Measurements from ENCODE around the gene C12orf75. TPM values are rescaled to one million over a fixed set of nuclear protein-coding genes. Genes with fewer than 3 reads are reported as not detected.

Gene C12orf75
- total RNA-seq, 1 donor from 2014 or later = 163 TPM

- no peak overlapping the region for H3K4me3 Mint-ChIP-seq (ENCODE audit: unreplicated experiment)
- no peak overlapping the region for H3K4me3 ChIP-seq (ENCODE audit: insufficient read depth, low read depth, low read length)
- H3K4me1 ChIP-seq (ENCODE audit: insufficient read depth, low read length) = no peaks in the 10 kb centered on the region
- H3K4me1 Mint-ChIP-seq (ENCODE audit: low read depth, unreplicated experiment) = peaks cover 8% of the 10 kb centered on the region
- no peak overlapping the region for H2AFZ ChIP-seq (ENCODE audit: low read depth, low read length)
- DNase-seq (ENCODE audit: low read depth) = no peak
- peaks cover 24% of the 10 kb centered on the region for H3K79me2 ChIP-seq (ENCODE audit: insufficient read depth, low read length)
- H3K36me3 Mint-ChIP-seq (ENCODE audit: low read depth, unreplicated experiment) = peaks cover 6% of the 10 kb centered on the region
- no peak overlapping the region for H3K27ac Mint-ChIP-seq (ENCODE audit: unreplicated experiment)
- H3K9ac ChIP-seq (ENCODE audit: low read length) = no peak overlapping the region
- no peaks in the 10 kb centered on the region for H3K9me3 Mint-ChIP-seq (ENCODE audit: unreplicated experiment)
- H4K20me1 ChIP-seq (ENCODE audit: insufficient read depth, low read length) = peaks cover 3% of the 10 kb centered on the region
- H3K27ac ChIP-seq (ENCODE audit: low read depth, low read length) = no peak overlapping the region
- no peak for FAIRE-seq
- no peak for TF ChIP-seq EZH2 (IDR thresholded peaks at IDR 0.05; ENCODE audit: insufficient read depth, low read length)
- TF ChIP-seq, protein P1, sequence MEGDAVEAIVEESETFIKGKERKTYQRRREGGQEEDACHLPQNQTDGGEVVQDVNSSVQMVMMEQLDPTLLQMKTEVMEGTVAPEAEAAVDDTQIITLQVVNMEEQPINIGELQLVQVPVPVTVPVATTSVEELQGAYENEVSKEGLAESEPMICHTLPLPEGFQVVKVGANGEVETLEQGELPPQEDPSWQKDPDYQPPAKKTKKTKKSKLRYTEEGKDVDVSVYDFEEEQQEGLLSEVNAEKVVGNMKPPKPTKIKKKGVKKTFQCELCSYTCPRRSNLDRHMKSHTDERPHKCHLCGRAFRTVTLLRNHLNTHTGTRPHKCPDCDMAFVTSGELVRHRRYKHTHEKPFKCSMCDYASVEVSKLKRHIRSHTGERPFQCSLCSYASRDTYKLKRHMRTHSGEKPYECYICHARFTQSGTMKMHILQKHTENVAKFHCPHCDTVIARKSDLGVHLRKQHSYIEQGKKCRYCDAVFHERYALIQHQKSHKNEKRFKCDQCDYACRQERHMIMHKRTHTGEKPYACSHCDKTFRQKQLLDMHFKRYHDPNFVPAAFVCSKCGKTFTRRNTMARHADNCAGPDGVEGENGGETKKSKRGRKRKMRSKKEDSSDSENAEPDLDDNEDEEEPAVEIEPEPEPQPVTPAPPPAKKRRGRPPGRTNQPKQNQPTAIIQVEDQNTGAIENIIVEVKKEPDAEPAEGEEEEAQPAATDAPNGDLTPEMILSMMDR (IDR thresholded peaks at IDR 0.05; ENCODE audit: insufficient read depth, low read depth, low read length) = no peak
- no peaks in the 10 kb centered on the region for H3K9me3 ChIP-seq (ENCODE audit: insufficient read depth, low read depth, low read length)
- no peaks in the 10 kb centered on the region for H3K27me3 ChIP-seq (ENCODE audit: insufficient read depth, low read length)
- no peaks in the 10 kb centered on the region for H3K27me3 Mint-ChIP-seq (ENCODE audit: low read depth, unreplicated experiment)
- no peak overlapping the region for H3K4me2 ChIP-seq (ENCODE audit: low read length)
- H3K36me3 ChIP-seq (ENCODE audit: insufficient read depth, low read length) = peaks cover 15% of the 10 kb centered on the region
Observed at GRCh38 chr12:105368047-105368646, 37.7 kb downstream of the C12orf75 start.

- Histone ChIP-seq H3K27me3 (ENCODE audit: insufficient read depth, low read length) (no peaks in the 10 kb centered on the region), H3K36me3 (ENCODE audit: insufficient read depth, low read length) (peaks cover 19% of the 10 kb centered on the region), H3K9me3 (ENCODE audit: insufficient read depth, low read depth, low read length) (no peaks in the 10 kb centered on the region), H3K79me2 (ENCODE audit: insufficient read depth, low read length) (peaks cover 20% of the 10 kb centered on the region), H3K4me2 (ENCODE audit: low read length) (no peak overlapping the region), H2AFZ (ENCODE audit: low read depth, low read length) (no peak overlapping the region), H3K4me1 (ENCODE audit: insufficient read depth, low read length) (no peaks in the 10 kb centered on the region), H3K4me3 (ENCODE audit: insufficient read depth, low read depth, low read length) (no peak overlapping the region), H3K9ac (ENCODE audit: low read length) (no peak overlapping the region), H3K27ac (ENCODE audit: low read depth, low read length) (no peak overlapping the region), H4K20me1 (ENCODE audit: insufficient read depth, low read length) (no peaks in the 10 kb centered on the region)
- FAIRE-seq (peak; percentile 88), DNase-seq (ENCODE audit: low read depth) (peak; percentile 73)
- peaks cover 8% of the 10 kb centered on the region for H3K4me1 Mint-ChIP-seq (ENCODE audit: low read depth, unreplicated experiment)
- H3K36me3 Mint-ChIP-seq (ENCODE audit: low read depth, unreplicated experiment) = peaks cover 6% of the 10 kb centered on the region
- H3K9me3 Mint-ChIP-seq (ENCODE audit: unreplicated experiment) = no peaks in the 10 kb centered on the region
- H3K4me3 Mint-ChIP-seq (ENCODE audit: unreplicated experiment) = no peak overlapping the region
- peak overlapping the region; percentile 15 for H3K27ac Mint-ChIP-seq (ENCODE audit: unreplicated experiment)
- H3K27me3 Mint-ChIP-seq (ENCODE audit: low read depth, unreplicated experiment) = no peaks in the 10 kb centered on the region
- no peak for TF ChIP-seq EZH2 (IDR thresholded peaks at IDR 0.05; ENCODE audit: insufficient read depth, low read length)
- TF ChIP-seq, protein P1 (IDR thresholded peaks at IDR 0.05; ENCODE audit: insufficient read depth, low read depth, low read length) = peak; percentile 21
Observed at GRCh38 chr12:105369014-105369413, 38.5 kb downstream of the C12orf75 start.

DNA sequence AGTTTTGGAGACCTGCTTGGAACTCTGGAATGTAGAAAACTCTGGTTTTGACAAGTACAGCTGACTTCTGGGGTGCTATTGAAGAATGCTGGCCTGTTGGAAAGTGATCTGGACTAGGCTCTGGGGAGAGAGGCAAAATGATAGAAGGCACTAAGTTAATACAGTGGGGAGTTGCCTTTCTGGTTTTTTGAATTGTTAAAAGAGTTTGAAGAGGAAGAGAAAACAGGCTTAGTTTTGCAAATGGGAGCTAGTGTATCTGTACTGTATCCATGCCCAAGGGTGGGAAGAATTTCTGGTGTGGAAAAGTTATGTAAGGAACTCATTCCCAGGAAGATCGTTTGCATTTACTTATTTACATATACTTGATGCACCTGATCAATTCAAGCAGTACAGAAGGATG is 43.8 kb downstream of the C12orf75 start:
- no peak overlapping the region for H2AFZ ChIP-seq (ENCODE audit: low read depth, low read length)
- no peak overlapping the region for H3K4me2 ChIP-seq (ENCODE audit: low read length)
- H3K27ac ChIP-seq (ENCODE audit: low read depth, low read length) = no peak overlapping the region
- H3K27me3 ChIP-seq (ENCODE audit: insufficient read depth, low read length) = no peaks in the 10 kb centered on the region
- Mint-ChIP-seq H3K27me3 (ENCODE audit: low read depth, unreplicated experiment) (no peaks in the 10 kb centered on the region), H3K4me1 (ENCODE audit: low read depth, unreplicated experiment) (no peaks in the 10 kb centered on the region), H3K4me3 (ENCODE audit: unreplicated experiment) (no peak overlapping the region), H3K36me3 (ENCODE audit: low read depth, unreplicated experiment) (peaks cover 3% of the 10 kb centered on the region), H3K9me3 (ENCODE audit: unreplicated experiment) (no peaks in the 10 kb centered on the region), H3K27ac (ENCODE audit: unreplicated experiment) (no peak overlapping the region)
- no peaks in the 10 kb centered on the region for H3K4me1 ChIP-seq (ENCODE audit: insufficient read depth, low read length)
- H3K9ac ChIP-seq (ENCODE audit: low read length) = no peak overlapping the region
- H3K9me3 ChIP-seq (ENCODE audit: insufficient read depth, low read depth, low read length) = no peaks in the 10 kb centered on the region
- H3K4me3 ChIP-seq (ENCODE audit: insufficient read depth, low read depth, low read length) = no peak overlapping the region
- H3K36me3 ChIP-seq (ENCODE audit: insufficient read depth, low read length) = peaks cover 14% of the 10 kb centered on the region
- FAIRE-seq (no peak), DNase-seq (ENCODE audit: low read depth) (no peak)
- no peaks in the 10 kb centered on the region for H3K79me2 ChIP-seq (ENCODE audit: insufficient read depth, low read length)
- H4K20me1 ChIP-seq (ENCODE audit: insufficient read depth, low read length) = peaks cover 3% of the 10 kb centered on the region
- TF ChIP-seq, protein P1 (IDR thresholded peaks at IDR 0.05; ENCODE audit: insufficient read depth, low read depth, low read length) = no peak
- no peak for TF ChIP-seq EZH2 (IDR thresholded peaks at IDR 0.05; ENCODE audit: insufficient read depth, low read length)

Measured in astrocyte (in vitro differentiated cells and primary cell).